Psoas muscle (tissue), 8 donors: ENCODE measurements around the gene TAX1BP3. TPM values are rescaled to one million over a fixed set of nuclear protein-coding genes. Genes with fewer than 3 reads are reported as not detected.

Experiments
- ATAC-seq, 4 donors: fragments of 200-7000 bp; cut with Tn5 transposase; one replicate each; pipeline ENCODE4 v1.9.1; 2020; ENCODE audit warnings: moderate library complexity in 3 of 4, mild to moderate bottlenecking in 2 of 4
- DNase-seq, 2 donors: peaks; one replicate each; pipeline ENCODE4 v3.0.0-alpha.2; 2020
- H3K27ac ChIP-seq: fragments of 200-600 bp; one replicate; pipeline ENCODE4 v1.8.0; 2022
- H3K27me3 ChIP-seq, 3 donors: fragments of 200-600 bp in 1 of 3; one replicate each; pipeline versions ENCODE4 v1.6.1 to v1.8.0; 2013 to 2022; ENCODE audit warnings: low read length in 2 of 3, mild to moderate bottlenecking in 2 of 3, moderate library complexity in 1 of 3; ENCODE audit not compliant: insufficient read depth in 3 of 3
- H3K36me3 ChIP-seq, 2 donors: fragments of 200-600 bp in 1 of 2; one replicate each; pipeline versions ENCODE4 v1.6.1 to v1.8.0; 2013 to 2022; ENCODE audit warnings: low read depth in 1 of 2, mild to moderate bottlenecking in 1 of 2, moderate library complexity in 1 of 2; ENCODE audit not compliant: insufficient read depth in 1 of 2
- H3K4me1 ChIP-seq: fragments of 200-600 bp; one replicate; pipeline ENCODE4 v1.8.0; 2022
- H3K4me3 ChIP-seq: fragments of 200-600 bp; one replicate; pipeline ENCODE4 v1.8.0; 2022; ENCODE audit warnings: mild to moderate bottlenecking
- H3K9me3 ChIP-seq: fragments of 200-600 bp; one replicate; pipeline ENCODE4 v1.8.0; 2022
- CTCF ChIP-seq: fragments of 200-600 bp; IDR thresholded peaks from one replicate; pipeline ENCODE4 v1.8.0; 2022; ENCODE audit warnings: antibody characterized with exemption
- WGBS, 3 donors: extraction: QIAGEN DNeasy Blood & Tissue Kit; methylation state at CpG; one replicate each; pipeline versions ENCODE4 v1.1.6 to v1.1.7; 2013; 5-methylcytosine and 5-hydroxymethylcytosine counted together
- intact Hi-C, 2 donors: fragments of 100-400 bp; cut with DNase I; formaldehyde crosslinking; loops; one replicate each; pipeline versions ENCODE4 v1.11.0 to v1.14.2; 2022
- polyA plus RNA-seq, 3 donors: library from polyadenylated mRNA; stranded (reverse); fragments of 200-250 nt; gene quantifications; one replicate each; pipeline ENCODE4 v1.2.3, GENCODE V29; 2013
- total RNA-seq, 4 donors: library from RNA; stranded (reverse); fragmentation: NEBNext Ultra II Directional in 2 of 4; extraction: Animal tissue kit (Norgen Biotek cat#: 25700) in 2 of 4; gene quantifications; one replicate each; pipeline versions ENCODE4 v1.2.1 to v1.2.4, GENCODE V29; 2021 to 2023
- donor health status: healthy with polysubstance abuse.
- donor health status: DM: no; HTN: no; CAD: no; lungs with moderate emphysema.
- donor health status: Bipolar disorder and iron deficiency.
- donor health status: healthy.
- donor health status: DM: yes; HTN: yes; CAD: no.
- donor health status: DM: no; HTN: no; CAD: no.
- donor health status: DM: no; HTN: no; CAD: no.
- donor health status: DM: yes; HTN: yes; CAD: no.

Gene TAX1BP3
- total and polyA plus RNA-seq, 7 donors, result 20.4 to 75.7 (median 23.9) TPM

GRCh38 chr17:3679531-3680126, 11.3 kb upstream of the TAX1BP3 start:
- Histone ChIP-seq H3K4me3 (no peak overlapping the region), H3K27ac (no peak overlapping the region), H3K4me1 (no peaks in the 10 kb centered on the region), H3K36me3 (peaks cover 0 to 21% of the 10 kb centered on the region in 2 donors), H3K9me3 (no peaks in the 10 kb centered on the region), H3K27me3 (no peaks in the 10 kb centered on the region)
- ATAC-seq, result no peak
- 65 to 71% (median 71%) methylated on average over 19 to 20 of the region's 20 CpGs for WGBS, 3 donors
- no peak for DNase-seq
- no peak for TF ChIP-seq CTCF
- intact Hi-C loops, result loop anchor here (5.0 kb wide), 3 partner anchors 43 to 138 kb away; partner anchors contain the start of gene HASPIN (in 1 of the 2)

- intact Hi-C loops, result no loop called here
- ATAC-seq (no peak), DNase-seq (peak in 1 of 2 donors; percentile 45)
- TF ChIP-seq CTCF, result no peak
- Histone ChIP-seq H3K27me3 (no peaks in the 10 kb centered on the region), H3K27ac (no peak overlapping the region), H3K36me3 (peaks cover 0 to 18% of the 10 kb centered on the region in 2 donors), H3K4me1 (no peaks in the 10 kb centered on the region), H3K9me3 (no peaks in the 10 kb centered on the region), H3K4me3 (no peak overlapping the region)
- WGBS, 3 donors, result 85 to 88% (median 88%) methylated on average over 27 of the region's 27 CpGs
These were observed 10.6 kb upstream of the TAX1BP3 start for GRCh38 chr17:3678821-3679530.

GRCh38 chr17:3678095-3678820, 9.9 kb upstream of the TAX1BP3 start:
- no peaks in the 10 kb centered on the region for H3K9me3 ChIP-seq
- intact Hi-C loops, result no loop called here
- no peak overlapping the region for H3K4me3 ChIP-seq
- no peaks in the 10 kb centered on the region for H3K27me3 ChIP-seq
- ATAC-seq (peak; percentile 10 to 31 (median 20)), DNase-seq (peak in 1 of 2 donors; percentile 28)
- no peak for TF ChIP-seq CTCF
- H3K27ac ChIP-seq, result no peak overlapping the region
- H3K36me3 ChIP-seq, result peaks cover 0 to 18% of the 10 kb centered on the region in 2 donors
- 54 to 63% (median 59%) methylated on average over 16 of the region's 16 CpGs for WGBS, 3 donors
- no peaks in the 10 kb centered on the region for H3K4me1 ChIP-seq

GRCh38 chr17:3675886-3676285, 7.5 kb upstream of the TAX1BP3 start:
- WGBS, 3 donors, result 85 to 89% (median 87%) methylated on average over 11 of the region's 11 CpGs
- H3K27me3 ChIP-seq, result no peaks in the 10 kb centered on the region

More at GRCh38 chr17:3675886-3676285, 7.5 kb upstream of the TAX1BP3 start:
- intact Hi-C loops, result no loop called here
- H3K9me3 ChIP-seq, result no peaks in the 10 kb centered on the region
- peaks cover 0 to 28% of the 10 kb centered on the region in 2 donors for H3K36me3 ChIP-seq
- ATAC-seq (no peak), DNase-seq (no peak)
- no peak for TF ChIP-seq CTCF
- H3K4me1 ChIP-seq, result no peaks in the 10 kb centered on the region
- H3K27ac ChIP-seq, result no peak overlapping the region
- no peak overlapping the region for H3K4me3 ChIP-seq
